GM18508 (cell line): ENCODE measurements around the gene PROZ.
"Not testable (repeated sequence)": the region's sequence is repeated elsewhere in the genome, so short reads cannot be mapped to it uniquely, and the experiment has no call there.

ENCODE experiments used
- ATAC-seq: cut with Tn5 transposase; IDR thresholded peaks from one replicate; pipeline ENCODE4 v1.9.1; 2021; ENCODE audit warnings: moderate number of reproducible peaks; ENCODE audit not compliant: insufficient read depth, unreplicated experiment

Gene PROZ

GRCh38 chr13:113157929-113158747 lies at the start of gene PROZ:
PROZ (plus strand) TSS chr13:113158648; CDS start chr13:113158661, 13 bp downstream.
- ATAC-seq, result no peak

- no peak for ATAC-seq
Measured at GRCh38 chr13:113109151-113110047, 49.0 kb upstream of the PROZ start.

GRCh38 chr13:113110048-113110851 lies 48.2 kb upstream of the PROZ start:
- no peak for ATAC-seq

GRCh38 chr13:113110852-113111315 lies 47.6 kb upstream of the PROZ start:
- no peak for ATAC-seq

GRCh38 chr13:113111821-113112220 lies 46.6 kb upstream of the PROZ start:
- not testable (repeated sequence) for ATAC-seq

- not testable (repeated sequence) for ATAC-seq
Measured at GRCh38 chr13:113112475-113112874, 46.0 kb upstream of the PROZ start.

GRCh38 chr13:113112893-113113845 lies 45.3 kb upstream of the PROZ start:
- no peak for ATAC-seq

- no peak for ATAC-seq
Measured at GRCh38 chr13:113113846-113114271, 44.6 kb upstream of the PROZ start.

GRCh38 chr13:113114511-113115362 lies 43.7 kb upstream of the PROZ start:
- ATAC-seq, result no peak

- no peak for ATAC-seq
Measured at GRCh38 chr13:113115363-113116205, 42.9 kb upstream of the PROZ start.

- no peak for ATAC-seq
Measured at GRCh38 chr13:113116206-113116800, 42.1 kb upstream of the PROZ start.

GRCh38 chr13:113116871-113117271 lies 41.6 kb upstream of the PROZ start:
- ATAC-seq, result no peak

- ATAC-seq, result no peak
Measured at GRCh38 chr13:113117335-113117872, 41.0 kb upstream of the PROZ start.

- no peak for ATAC-seq
Measured at GRCh38 chr13:113117911-113118260, 40.6 kb upstream of the PROZ start.

- no peak for ATAC-seq
Measured at GRCh38 chr13:113118261-113119021, 40.0 kb upstream of the PROZ start.

- ATAC-seq, result no peak
Measured at GRCh38 chr13:113119166-113119821, 39.2 kb upstream of the PROZ start.
